HuH-7.5 (cell line): ENCODE data around the gene SHISA9.

Source experiments
- DNase-seq: peaks from one replicate; pipeline ENCODE4 v3.0.0; 2011; ENCODE audit warnings: low spot score

The SHISA9 gene

DNA sequence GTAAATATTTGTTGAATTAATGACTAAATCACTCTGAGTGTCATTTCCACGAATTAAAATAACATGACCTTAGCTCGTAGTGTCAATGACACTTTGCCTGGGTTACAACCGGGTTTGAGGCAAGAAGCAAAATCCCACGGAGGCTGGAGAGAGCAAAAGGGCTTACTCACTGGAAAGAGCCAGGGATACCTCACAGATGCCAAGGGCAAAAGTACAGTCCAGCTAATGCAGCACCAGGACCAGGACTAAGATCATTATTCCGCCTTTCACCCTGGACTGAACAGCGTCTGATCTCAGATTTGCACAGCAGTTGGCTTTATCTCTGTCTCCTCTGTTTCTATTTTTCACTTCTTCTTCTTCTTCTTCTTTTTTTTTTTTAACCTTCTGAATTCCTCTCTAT lies 175.5 kb downstream of the SHISA9 start:
- DNase-seq = no peak

DNA sequence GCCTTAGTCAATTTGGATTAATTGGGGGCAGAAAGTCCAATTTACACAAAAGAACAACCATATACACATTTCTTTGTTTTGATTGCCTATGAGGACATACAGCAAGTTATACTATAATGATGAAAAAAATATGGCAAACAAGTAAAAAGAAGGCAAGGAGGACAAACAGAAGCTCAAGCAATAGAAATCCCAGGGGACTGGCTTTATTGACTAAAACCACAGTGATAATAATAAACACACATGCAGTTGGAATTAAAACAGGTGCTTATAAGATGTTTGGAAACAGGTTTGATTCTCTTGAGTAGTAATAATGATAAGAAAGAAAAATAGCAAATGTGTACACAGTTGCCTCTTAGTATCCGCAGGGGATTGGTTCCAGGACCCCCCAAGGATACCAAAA lies 176.4 kb downstream of the SHISA9 start:
- no peak for DNase-seq

- no peak for DNase-seq
These were observed 179.1 kb downstream of the SHISA9 start for GRCh38 chr16:13080531-13080930.

- no peak for DNase-seq
These were observed 180.5 kb downstream of the SHISA9 start for GRCh38 chr16:13081825-13082331.

GRCh38 chr16:13083681-13084080 lies 182.3 kb downstream of the SHISA9 start:
- DNase-seq = no peak

DNA sequence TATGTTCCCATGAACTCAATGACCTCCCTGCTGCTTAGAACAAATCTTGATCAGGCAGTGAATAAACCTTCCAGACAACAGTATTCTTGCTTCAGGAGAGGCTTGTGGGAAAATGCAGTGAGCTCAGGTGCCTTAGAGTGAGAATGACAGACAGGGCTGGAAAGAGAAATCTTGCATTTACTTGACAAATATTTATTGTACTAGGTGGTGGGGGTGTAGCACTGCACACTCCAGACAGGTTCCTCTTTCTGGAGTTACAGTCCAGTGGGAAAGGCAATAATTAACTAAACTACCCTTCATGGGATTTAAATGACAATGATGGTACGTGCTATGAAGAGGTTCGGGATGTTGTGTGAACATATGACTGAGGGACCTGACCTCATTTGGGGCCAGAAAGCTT lies 182.9 kb downstream of the SHISA9 start:
- DNase-seq = no peak

GRCh38 chr16:13093661-13094060 lies 192.3 kb downstream of the SHISA9 start:
- no peak for DNase-seq

- no peak for DNase-seq
These were observed 193.7 kb downstream of the SHISA9 start for GRCh38 chr16:13095061-13095460.

DNA sequence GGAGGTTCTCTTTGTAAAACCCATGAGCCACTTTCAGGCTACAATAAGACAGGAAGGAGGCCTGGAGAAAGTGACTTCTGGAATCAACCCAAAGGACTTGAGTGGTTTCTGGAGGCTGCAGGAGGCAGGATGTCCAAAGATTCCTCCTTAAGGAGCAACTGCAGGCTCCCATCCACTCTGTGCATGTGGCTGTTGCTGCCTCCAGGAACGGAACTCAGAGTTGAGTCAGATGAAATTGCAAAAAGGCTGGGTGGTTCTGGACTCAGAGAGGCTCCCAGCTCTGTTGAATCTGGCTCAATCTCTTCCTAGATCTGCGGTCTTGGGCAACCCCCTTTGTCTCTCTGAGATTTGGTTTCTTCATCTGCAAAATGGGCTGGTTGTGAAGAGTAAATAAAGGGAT lies 197.1 kb downstream of the SHISA9 start:
- no peak for DNase-seq

DNA sequence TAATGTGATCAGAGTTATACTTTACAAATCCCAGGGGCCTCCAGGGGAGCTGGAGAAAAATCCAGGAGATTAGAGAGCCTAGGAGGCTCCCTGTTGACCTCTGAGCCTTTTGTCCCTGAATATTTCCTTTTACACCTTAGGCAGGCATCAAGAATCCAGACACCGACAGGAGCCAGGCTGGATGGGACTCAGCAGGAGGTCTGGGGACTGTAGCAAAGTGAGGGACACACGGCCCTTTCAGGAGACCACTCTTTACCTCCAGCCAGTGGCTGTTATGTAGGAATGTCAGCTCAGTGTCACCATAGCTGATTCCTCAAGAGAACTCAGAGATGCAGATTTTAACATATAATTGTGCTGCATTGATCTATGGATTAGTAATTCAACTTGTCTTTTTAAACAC lies 198.4 kb downstream of the SHISA9 start:
- DNase-seq = no peak

DNA sequence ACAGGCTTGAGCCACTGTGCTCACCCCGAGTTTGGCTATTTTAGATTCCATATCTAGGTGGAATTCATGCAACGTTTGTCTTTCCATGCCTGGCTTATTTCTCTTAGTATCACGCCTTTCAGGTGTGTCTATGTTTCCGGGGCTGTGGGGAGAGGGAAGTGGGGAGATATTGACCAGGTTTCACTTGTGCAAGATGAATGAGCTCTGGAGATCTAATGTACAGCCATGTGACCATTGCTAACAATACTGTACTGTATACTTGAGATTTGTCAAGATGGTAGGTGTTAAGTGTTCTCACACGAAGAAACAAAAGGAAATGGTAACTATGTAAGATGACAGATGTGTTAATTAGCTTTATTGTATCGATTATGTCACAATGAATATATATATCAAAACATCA lies 199.6 kb downstream of the SHISA9 start:
- no peak for DNase-seq

DNA sequence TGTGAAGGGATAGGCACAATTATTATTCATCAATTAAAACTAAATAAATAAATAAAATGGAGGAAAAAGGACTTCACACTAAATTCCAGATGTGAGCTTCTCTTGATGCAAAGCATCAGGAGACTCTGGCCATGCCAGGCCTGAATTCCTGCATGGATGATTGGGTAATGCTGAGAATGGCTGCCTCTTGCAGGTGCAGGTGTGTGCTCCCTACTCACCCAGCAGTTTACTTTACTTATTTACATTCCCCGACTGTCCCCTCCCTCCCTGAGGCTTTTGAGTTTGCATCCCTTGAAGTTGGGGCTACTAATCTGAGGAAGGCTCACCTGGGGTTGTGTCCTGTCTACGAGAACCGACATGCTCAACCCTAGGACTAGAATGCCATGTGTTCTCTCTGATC lies 200.4 kb downstream of the SHISA9 start:
- DNase-seq = no peak

- DNase-seq = no peak
These were observed 201.0 kb downstream of the SHISA9 start for GRCh38 chr16:13102401-13102800.

- DNase-seq = no peak
These were observed 202.6 kb downstream of the SHISA9 start for GRCh38 chr16:13103831-13104530.

- DNase-seq = no peak
These were observed 203.4 kb downstream of the SHISA9 start for GRCh38 chr16:13104772-13105171.

DNA sequence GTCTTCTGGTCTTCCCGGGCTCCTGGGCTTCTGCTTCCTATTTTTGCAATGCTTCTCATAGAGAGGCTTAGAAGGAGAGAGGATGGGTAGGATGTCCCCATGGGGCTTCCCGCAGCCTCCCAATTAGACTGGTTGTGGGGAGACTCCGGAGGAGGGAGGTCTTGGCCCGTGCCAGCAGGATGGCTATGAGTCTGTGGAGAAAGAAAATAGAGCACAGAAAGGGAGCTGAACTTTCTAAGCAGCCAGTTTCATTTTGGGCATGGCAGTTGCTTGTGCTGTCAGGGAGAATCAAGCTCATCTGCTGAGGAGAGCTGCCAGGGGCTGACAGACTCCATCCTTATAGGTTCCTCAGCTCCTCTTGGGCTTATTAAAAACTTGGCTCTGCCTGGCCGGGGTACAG lies 204.0 kb downstream of the SHISA9 start:
- DNase-seq = no peak

DNA sequence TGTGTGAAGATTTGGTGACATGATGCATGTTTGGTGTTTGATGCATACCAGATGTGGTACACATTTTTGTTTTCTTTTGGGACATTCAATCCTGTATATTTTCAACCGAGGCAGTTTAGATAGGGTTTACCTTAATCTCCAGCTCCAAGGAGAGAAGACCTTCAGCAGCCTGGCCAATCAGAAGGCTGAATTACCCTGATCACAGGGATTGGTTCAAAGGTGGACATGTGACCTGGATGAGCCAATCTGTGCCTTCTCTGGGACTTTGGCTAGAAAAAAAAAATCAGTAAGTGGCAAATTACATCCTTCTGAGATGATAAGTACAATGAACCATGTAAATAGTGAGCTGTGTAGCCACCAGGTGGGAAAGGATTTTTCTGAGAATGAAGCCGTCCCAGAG lies 205.1 kb downstream of the SHISA9 start:
- no peak for DNase-seq

DNA sequence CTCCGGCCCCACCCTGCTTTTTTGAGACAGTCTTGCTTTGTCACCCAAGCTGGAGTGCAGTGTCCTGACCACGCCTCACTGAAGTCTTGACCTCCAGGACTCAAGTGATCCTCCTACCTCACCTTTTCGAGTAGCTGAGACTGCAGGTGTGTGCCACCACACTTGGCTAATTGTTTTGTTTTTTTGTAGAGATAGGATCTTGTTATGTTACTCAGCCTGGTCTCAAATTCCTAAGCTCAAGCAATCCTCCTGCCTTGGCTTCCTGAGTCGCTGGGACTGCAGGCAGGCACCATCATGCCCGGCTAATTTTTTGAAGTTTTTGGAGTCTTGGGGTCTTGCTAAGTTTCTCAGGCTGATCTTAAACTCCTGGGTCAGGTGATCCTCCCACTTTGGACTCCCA lies 206.7 kb downstream of the SHISA9 start:
- DNase-seq = no peak

GRCh38 chr16:13109171-13109570 lies 207.8 kb downstream of the SHISA9 start:
- DNase-seq = no peak

- DNase-seq = no peak
These were observed 208.9 kb downstream of the SHISA9 start for GRCh38 chr16:13110124-13110796.

- no peak for DNase-seq
These were observed 210.3 kb downstream of the SHISA9 start for GRCh38 chr16:13111747-13112146.

DNA sequence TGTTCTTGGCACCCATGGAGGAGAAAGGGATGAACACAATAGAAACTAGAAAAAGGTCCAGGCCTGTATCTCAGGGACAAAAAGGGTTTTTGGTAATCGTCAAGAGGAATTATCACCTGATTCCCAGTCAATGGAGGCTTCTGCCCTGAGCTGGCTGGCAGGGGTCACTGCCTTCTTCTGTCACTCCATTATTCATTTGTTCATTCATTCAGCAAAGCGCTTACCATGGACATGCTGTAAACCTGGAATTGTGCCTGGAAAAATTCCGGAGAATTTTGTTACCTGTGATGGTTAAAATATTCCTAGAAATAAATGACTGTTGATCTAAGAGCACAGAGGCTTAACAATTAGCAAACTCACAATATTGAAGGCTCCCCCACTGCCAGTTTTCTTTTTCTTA lies 212.3 kb downstream of the SHISA9 start:
- no peak for DNase-seq

DNA sequence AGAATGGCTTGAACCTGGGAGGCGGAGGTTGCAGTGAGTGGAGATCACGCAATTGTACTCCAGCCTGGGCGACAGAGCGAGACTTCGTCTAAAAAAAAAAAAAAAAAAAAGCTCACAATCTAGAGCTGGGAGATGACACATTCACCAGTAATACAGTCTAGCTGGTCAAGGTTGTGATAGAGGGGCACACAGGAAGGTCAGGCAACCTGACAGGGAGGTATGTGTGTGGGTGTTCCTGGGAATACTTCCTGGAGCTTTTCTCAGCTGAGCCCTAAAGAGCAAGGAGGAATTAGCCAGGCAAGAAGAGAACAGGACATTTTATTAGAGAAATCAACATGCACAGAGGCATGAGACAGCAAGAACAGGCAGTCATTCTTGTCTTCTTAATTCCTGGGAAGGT lies 216.7 kb downstream of the SHISA9 start:
- DNase-seq = no peak

DNA sequence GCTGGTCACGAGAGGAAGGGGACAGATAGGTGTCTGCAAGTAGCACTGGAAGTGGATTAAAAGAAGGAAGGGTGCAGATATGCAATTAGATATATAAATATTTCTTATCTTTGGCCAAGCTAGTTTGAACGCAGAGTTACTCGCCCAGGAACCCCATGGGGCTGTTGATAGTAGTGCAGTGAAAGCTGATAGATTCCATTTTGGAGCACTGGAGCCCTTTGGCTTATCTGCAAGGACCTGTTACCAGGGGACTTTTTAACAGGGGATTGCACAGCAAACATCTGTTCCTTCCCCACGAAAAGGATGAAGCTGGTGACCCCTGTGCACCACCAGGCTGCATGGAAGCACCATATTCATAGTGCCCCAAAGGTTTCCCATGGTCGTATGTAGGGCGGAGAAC lies 218.7 kb downstream of the SHISA9 start:
- DNase-seq = no peak
